ENCODE data around the gene ZCCHC3.
"Not testable (repeated sequence)": the region's sequence is repeated elsewhere in the genome, so short reads cannot be mapped to it uniquely, and the experiment has no call there.

The ZCCHC3 gene

GRCh38 chr20:297098-297924 lies at the start of gene ZCCHC3:
Gene ZCCHC3, plus strand, starts transcription at chr20:297570. Its CDS starts 17 bp downstream, at chr20:297587.
- peak; percentile 76 for DNase-seq (ENCODE audit: low read depth)

- DNase-seq (ENCODE audit: low read depth) = no peak
Observed at GRCh38 chr20:251354-251753, 46.0 kb upstream of the ZCCHC3 start.

- no peak for DNase-seq (ENCODE audit: low read depth)
Observed at GRCh38 chr20:252801-253200, 44.6 kb upstream of the ZCCHC3 start.

GRCh38 chr20:253447-253846 lies 43.9 kb upstream of the ZCCHC3 start:
- DNase-seq (ENCODE audit: low read depth) = not testable (repeated sequence)

GRCh38 chr20:257419-257818 lies 40.0 kb upstream of the ZCCHC3 start, which contains the start of gene DEFB132:
Gene DEFB132, plus strand, starts transcription at chr20:257724. Its CDS starts 55 bp downstream, at chr20:257779.
- DNase-seq (ENCODE audit: low read depth) = no peak

GRCh38 chr20:258269-258858 lies 39.0 kb upstream of the ZCCHC3 start:
- DNase-seq (ENCODE audit: low read depth) = no peak

- no peak for DNase-seq (ENCODE audit: low read depth)
Observed at GRCh38 chr20:258963-259362, 38.4 kb upstream of the ZCCHC3 start.

GRCh38 chr20:259981-260380 lies 37.4 kb upstream of the ZCCHC3 start:
- DNase-seq (ENCODE audit: low read depth) = no peak

- no peak for DNase-seq (ENCODE audit: low read depth)
Observed at GRCh38 chr20:263701-264100, 33.7 kb upstream of the ZCCHC3 start.

GRCh38 chr20:266596-267562 lies 30.5 kb upstream of the ZCCHC3 start:
- DNase-seq (ENCODE audit: low read depth) = peak; percentile 87

GRCh38 chr20:270517-270916 lies 26.9 kb upstream of the ZCCHC3 start:
- DNase-seq (ENCODE audit: low read depth) = no peak

- no peak for DNase-seq (ENCODE audit: low read depth)
Observed at GRCh38 chr20:271069-271468, 26.3 kb upstream of the ZCCHC3 start.

- no peak for DNase-seq (ENCODE audit: low read depth)
Observed at GRCh38 chr20:271528-271927, 25.8 kb upstream of the ZCCHC3 start.

GRCh38 chr20:272718-273117 lies 24.7 kb upstream of the ZCCHC3 start:
- DNase-seq (ENCODE audit: low read depth) = no peak

- DNase-seq (ENCODE audit: low read depth) = no peak
Observed at GRCh38 chr20:273884-274283, 23.5 kb upstream of the ZCCHC3 start.

GRCh38 chr20:275791-276190 lies 21.6 kb upstream of the ZCCHC3 start:
- DNase-seq (ENCODE audit: low read depth) = no peak

- no peak for DNase-seq (ENCODE audit: low read depth)
Observed at GRCh38 chr20:276620-277495, 20.5 kb upstream of the ZCCHC3 start.

- no peak for DNase-seq (ENCODE audit: low read depth)
Observed at GRCh38 chr20:277496-277781, 19.9 kb upstream of the ZCCHC3 start.

GRCh38 chr20:278181-278580 lies 19.2 kb upstream of the ZCCHC3 start:
- no peak for DNase-seq (ENCODE audit: low read depth)

GRCh38 chr20:278607-279571 lies 18.5 kb upstream of the ZCCHC3 start:
- no peak for DNase-seq (ENCODE audit: low read depth)
